Fibroblast of mammary gland (primary cell): ENCODE measurements around the gene RAB40C.

Experiments used
- DNase-seq: peaks from one replicate; pipeline ENCODE4 v3.0.0-alpha.2; 2010; ENCODE audit warnings: low read depth
- H3K4me3 ChIP-seq: 2 replicates; pipeline ENCODE4 v1.5.1; 2011; ENCODE audit warnings: low read depth, mild to moderate bottlenecking, low read length, moderate library complexity; ENCODE audit not compliant: control insufficient read depth
- CTCF ChIP-seq: conservative IDR thresholded peaks from 2 replicates; pipeline ENCODE4 v1.5.1; 2011; ENCODE audit warnings: low read depth, low read length, inconsistent platforms; ENCODE audit not compliant: control insufficient read depth, insufficient read depth

RAB40C gene

GRCh38 chr16:673399-673991 lies 83.6 kb downstream of the RAB40C start:
- TF ChIP-seq CTCF: no peak
- no peak overlapping the region for H3K4me3 ChIP-seq

GRCh38 chr16:674214-674881 lies 84.5 kb downstream of the RAB40C start:
- no peak for TF ChIP-seq CTCF
- no peak overlapping the region for H3K4me3 ChIP-seq
- no peak for DNase-seq

More at GRCh38 chr16:673399-673991, 83.6 kb downstream of the RAB40C start:
- DNase-seq: no peak

GRCh38 chr16:674968-675883 lies 85.4 kb downstream of the RAB40C start, which contains the start of gene RHBDL1:
Gene RHBDL1, plus strand, starts transcription at chr16:675671. Its CDS starts 120 bp downstream, at chr16:675791.
- TF ChIP-seq CTCF: no peak
- DNase-seq: peak; percentile 52
- peak within 1 kb of the TSS; percentile 33 for H3K4me3 ChIP-seq

- TF ChIP-seq CTCF: no peak
- peak overlapping the region; percentile 33 for H3K4me3 ChIP-seq
- no peak for DNase-seq
These were observed 86.2 kb downstream of the RAB40C start for GRCh38 chr16:675884-676564.

GRCh38 chr16:676565-676902 lies 86.7 kb downstream of the RAB40C start:
- H3K4me3 ChIP-seq: no peak overlapping the region
- no peak for DNase-seq
- no peak for TF ChIP-seq CTCF

- TF ChIP-seq CTCF: no peak
- no peak overlapping the region for H3K4me3 ChIP-seq
- no peak for DNase-seq
These were observed 87.0 kb downstream of the RAB40C start for GRCh38 chr16:676913-677312.
